Upper lobe of left lung (tissue), 4 donors: ENCODE data around the gene TMEM94.

Source experiments
- CTCF ChIP-seq, 6 experiments: fragments of 450-650 bp in 4 of 6; fragments of 200-600 bp in 2 of 6; sonication (generic) in 2 of 6; IDR thresholded peaks; one replicate each; pipeline ENCODE4 v1.5.1; 2016 to 2019; ENCODE audit warnings: antibody characterized with exemption in 6 of 6
- EP300 ChIP-seq, 4 donors: sonication (generic); formaldehyde crosslinking; IDR thresholded peaks; one replicate each; pipeline ENCODE4 v1.5.1; 2017; ENCODE audit warnings: antibody characterized with exemption in 4 of 4, control low read depth in 2 of 4
- POLR2A ChIP-seq, 4 donors: fragments of 450-650 bp; IDR thresholded peaks; one replicate each; pipeline ENCODE4 v1.5.1; 2016 to 2017; ENCODE audit warnings: antibody characterized with exemption in 4 of 4, mild to moderate bottlenecking in 2 of 4
- POLR2AphosphoS5 ChIP-seq, 2 donors: sonication (generic); formaldehyde crosslinking; IDR thresholded peaks; one replicate each; pipeline ENCODE4 v1.5.1; 2017; ENCODE audit warnings: antibody characterized with exemption in 2 of 2

- TF ChIP-seq CTCF (IDR thresholded peaks at IDR 0.05) (peak; percentile 94 to 99 (median 99)), POLR2AphosphoS5 (IDR thresholded peaks at IDR 0.05) (peak in 1 of 2 donors; percentile 49), POLR2A (IDR thresholded peaks at IDR 0.05) (no peak), EP300 (IDR thresholded peaks at IDR 0.05) (no peak)
Observed at GRCh38 chr17:75515496-75516254, 59.2 kb downstream of the TMEM94 start, which contains the start of gene CASKIN2.
